DMS 273 treated with DMSO at 0.1 percent for 48 hours (cell line): ENCODE data around the gene MXRA7.
A peak's percentile ranks its signal among the peaks of the same experiment; 100 is the strongest.

Experiments used
- DNase-seq: peaks from one replicate; lab custom pipeline; 2025; lab: John Stamatoyannopoulos, UW

Gene MXRA7

GRCh38 chr17:76677406-76677805, 33.4 kb downstream of the MXRA7 start:
- no peak for DNase-seq

DNA sequence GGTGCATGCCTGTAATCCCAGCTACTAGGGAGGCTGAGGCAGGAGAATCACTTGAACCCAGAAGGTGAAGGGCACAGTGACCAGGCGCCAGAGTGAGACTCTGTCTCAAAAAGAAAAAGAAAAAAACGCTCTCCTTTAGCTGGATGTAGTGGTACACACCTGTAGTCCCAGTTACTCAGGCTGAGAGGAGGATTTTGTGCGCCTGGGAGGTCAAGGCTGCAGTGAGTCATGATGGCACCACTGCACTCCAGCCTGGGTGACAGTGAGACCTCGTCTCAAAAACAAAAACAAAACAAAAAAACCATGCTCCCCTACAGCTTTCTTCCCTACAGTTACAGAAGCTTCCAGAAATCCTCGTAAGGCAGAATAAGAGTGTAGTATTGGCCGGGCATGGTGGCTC, 34.1 kb downstream of the MXRA7 start:
- no peak for DNase-seq

GRCh38 chr17:76675648-76676047, 35.1 kb downstream of the MXRA7 start:
- DNase-seq = no peak

- DNase-seq = no peak
Measured at GRCh38 chr17:76674600-76674999, 36.2 kb downstream of the MXRA7 start.

DNA sequence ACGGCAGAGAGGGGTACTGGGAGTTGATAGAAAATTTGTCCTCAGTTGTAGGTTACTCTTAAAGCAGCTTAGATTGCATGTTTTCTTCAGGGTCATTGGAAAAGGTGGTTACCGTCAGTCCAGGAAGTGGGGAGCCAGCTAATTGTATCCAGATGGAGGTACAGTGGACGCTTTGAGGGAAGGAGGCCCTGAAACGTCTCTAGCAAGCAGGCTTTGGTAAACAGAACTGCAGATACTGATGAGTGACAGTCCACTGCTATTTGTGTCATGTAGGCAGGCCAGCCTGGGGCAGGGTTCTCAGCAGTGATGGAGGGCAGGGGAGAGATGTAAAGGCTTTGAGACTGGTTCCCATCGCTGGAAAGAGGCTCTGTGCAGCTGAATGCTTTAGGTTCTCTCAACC, 37.0 kb downstream of the MXRA7 start:
- DNase-seq = no peak

GRCh38 chr17:76672892-76673291, 37.9 kb downstream of the MXRA7 start:
- no peak for DNase-seq

DNA sequence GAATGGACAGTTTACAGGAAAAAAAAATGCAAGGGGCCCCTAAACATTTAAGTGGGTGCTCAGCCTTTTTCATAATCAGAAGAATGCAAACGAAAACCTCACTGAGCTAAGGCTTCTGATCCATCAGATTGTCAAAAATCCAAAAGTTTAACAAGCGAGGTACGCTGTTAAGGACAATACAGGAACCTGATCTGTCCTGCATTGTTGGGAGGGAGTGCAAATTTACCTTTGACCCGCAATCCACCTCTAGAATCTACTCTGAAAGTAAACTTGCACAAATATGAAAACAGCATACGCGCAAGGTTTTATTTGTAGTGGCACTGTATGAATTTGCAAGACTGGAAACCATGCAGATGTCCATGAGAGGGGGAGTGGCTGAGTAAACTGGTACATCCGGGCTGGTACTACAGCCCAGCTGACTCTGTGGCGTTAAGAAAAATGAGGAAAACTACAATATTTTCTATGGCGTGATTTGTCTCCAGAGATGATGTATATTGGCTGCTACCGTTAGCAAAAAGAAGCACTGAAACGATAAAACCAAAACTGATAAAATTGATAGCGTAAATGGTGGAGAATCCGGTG, 38.4 kb downstream of the MXRA7 start:
- no peak for DNase-seq

- DNase-seq = no peak
Measured at GRCh38 chr17:76671912-76672262, 38.9 kb downstream of the MXRA7 start.

DNA sequence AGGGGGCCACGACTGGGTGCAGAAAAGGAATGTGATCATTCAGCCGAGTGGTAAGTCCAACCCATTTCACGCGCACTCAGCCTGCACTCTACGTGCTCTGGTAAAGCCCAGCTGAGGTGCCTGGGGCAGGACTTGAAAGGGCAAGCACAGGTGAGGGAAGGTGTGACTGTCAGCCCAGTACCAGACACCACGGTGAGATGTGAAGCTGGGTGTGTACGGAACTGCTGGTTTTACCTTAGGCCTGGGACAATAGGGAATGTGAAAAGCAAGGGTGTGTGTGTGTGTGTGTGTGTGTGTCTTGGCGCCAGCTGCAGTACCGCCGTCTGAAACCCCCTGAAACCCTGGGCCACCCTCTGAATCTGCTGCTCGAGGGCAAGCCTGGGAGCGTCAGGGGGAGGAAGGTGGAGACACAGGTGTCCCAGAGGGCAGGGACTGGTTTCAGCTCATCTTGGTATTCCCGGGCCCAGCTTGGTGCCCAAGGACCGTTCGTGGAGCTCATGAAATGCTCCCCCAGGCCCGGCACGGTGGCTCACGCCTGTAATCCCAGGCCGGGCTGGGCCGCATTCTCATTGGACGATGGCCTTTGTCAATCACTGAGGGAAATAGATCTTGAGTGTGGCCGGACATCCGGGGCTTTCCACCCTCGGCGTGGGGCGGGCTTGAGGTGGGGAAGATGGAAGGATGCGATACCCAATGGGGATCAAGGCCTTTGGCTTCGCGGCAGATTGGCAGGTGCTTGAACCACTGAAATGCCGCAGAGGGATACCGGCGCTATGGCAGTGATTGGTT, 39.4 kb downstream of the MXRA7 start:
- DNase-seq = peak; percentile 99

- no peak for DNase-seq
Measured at GRCh38 chr17:76670718-76671122, 40.0 kb downstream of the MXRA7 start.

GRCh38 chr17:76670020-76670717, 40.6 kb downstream of the MXRA7 start:
- DNase-seq = no peak

GRCh38 chr17:76667786-76668453, 42.8 kb downstream of the MXRA7 start:
- no peak for DNase-seq

GRCh38 chr17:76667491-76667755, 43.3 kb downstream of the MXRA7 start:
- no peak for DNase-seq

- DNase-seq = no peak
Measured at GRCh38 chr17:76660656-76661042, 50.1 kb downstream of the MXRA7 start.

- no peak for DNase-seq
Measured at GRCh38 chr17:76659928-76660655, 50.7 kb downstream of the MXRA7 start.

DNA sequence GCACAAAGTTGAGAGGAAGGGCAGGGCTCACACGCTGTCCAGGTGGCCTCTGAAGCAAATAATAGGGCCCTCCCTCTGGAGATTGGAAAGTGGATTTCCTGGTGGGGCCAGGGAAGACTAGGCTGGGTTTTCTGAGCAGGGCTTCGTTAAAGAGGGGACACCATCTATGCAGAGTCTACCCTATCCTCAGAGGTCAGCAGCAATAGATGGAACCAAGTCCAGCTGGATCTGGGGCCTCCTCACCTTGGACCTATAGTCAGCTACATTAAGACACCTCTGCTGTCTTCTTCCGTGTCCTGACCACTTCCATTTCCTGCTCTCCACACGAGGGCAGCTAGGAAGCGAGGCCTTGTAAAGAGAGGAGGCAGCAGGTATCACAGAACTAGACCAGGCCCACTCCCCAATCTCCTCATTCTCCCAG, 52.5 kb downstream of the MXRA7 start:
- no peak for DNase-seq

- no peak for DNase-seq
Measured at GRCh38 chr17:76657505-76658241, 53.1 kb downstream of the MXRA7 start.

DNA sequence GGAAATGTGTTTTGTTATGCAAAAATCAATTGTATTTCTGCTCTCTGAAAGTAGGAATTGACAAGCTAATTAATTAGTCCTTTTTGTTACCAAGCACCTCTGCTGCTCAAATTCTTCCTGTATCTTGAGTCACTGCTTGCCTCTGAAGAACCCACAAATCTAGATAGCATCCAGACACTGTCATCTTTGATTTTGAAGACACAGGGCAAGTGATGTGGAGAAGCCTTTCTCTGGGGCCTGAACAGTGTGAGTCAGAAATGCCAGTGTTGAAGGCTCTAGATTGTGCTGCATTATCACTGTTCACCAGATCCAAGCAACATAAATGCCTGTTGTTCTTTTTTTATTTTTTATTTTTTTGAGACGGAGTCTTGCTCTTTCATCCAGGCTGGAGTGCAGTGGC, 56.4 kb downstream of the MXRA7 start:
- DNase-seq = no peak

DNA sequence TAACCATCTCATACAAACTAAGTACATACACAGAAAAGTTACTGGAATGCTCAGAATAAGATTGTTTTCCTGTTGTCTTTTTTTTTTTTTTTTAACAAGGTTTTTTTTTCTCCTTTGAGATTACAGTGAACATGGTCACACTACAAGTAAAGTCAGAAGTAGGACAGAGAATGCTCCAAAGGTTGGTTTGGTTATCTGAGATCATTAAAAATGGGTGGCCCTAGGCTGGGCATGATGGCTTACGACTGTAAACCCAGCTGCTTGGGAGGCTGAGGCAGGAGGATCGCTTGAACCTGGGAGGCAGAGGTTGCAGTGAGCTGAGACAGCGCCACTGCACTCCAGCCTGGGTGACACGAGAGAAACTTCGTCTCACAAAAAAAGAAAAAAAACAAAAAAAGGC, 60.3 kb downstream of the MXRA7 start:
- no peak for DNase-seq

- DNase-seq = no peak
Measured at GRCh38 chr17:76646712-76647111, 64.1 kb downstream of the MXRA7 start.

- no peak for DNase-seq
Measured at GRCh38 chr17:76645481-76645880, 65.3 kb downstream of the MXRA7 start.

GRCh38 chr17:76644995-76645394, 65.8 kb downstream of the MXRA7 start:
- DNase-seq = no peak
